Keratinocyte (primary cell): ENCODE data around the gene CLSTN2. TPM values are rescaled to one million over a fixed set of nuclear protein-coding genes. Genes with fewer than 3 reads are reported as not detected.

Experiments used
- DNase-seq: peaks from one replicate; pipeline ENCODE4 v3.0.0-alpha.2; 2011; ENCODE audit warnings: low read depth, missing footprints, low spot score
- FAIRE-seq: peaks from 2 replicates; lab custom pipeline; 2011; peaks lifted over from hg19 to GRCh38; lab: Jason Lieb, UNC
- H2AFZ ChIP-seq: 2 replicates; pipeline ENCODE4 v1.6.0; 2012; ENCODE audit warnings: low read length, control low read depth, inconsistent platforms; ENCODE audit not compliant: control insufficient read depth
- H3K27ac ChIP-seq: 2 replicates; pipeline ENCODE4 v1.5.1; 2011; ENCODE audit warnings: low read length; ENCODE audit not compliant: control insufficient read depth, insufficient read depth
- H3K27me3 ChIP-seq: 3 replicates; pipeline ENCODE4 v1.6.0; 2011; ENCODE audit warnings: low read length; ENCODE audit not compliant: control insufficient read depth, insufficient read depth; ENCODE audit errors: extremely low read depth
- H3K36me3 ChIP-seq, 2 experiments: 2 replicates in 1 of 2; 3 replicates in 1 of 2; pipeline ENCODE4 v1.5.1; 2011; ENCODE audit warnings: low read length in 2 of 2, mild to moderate bottlenecking in 1 of 2; ENCODE audit not compliant: control insufficient read depth in 2 of 2, insufficient read depth in 2 of 2; ENCODE audit errors: extremely low read depth in 1 of 2
- H3K4me1 ChIP-seq: 3 replicates; pipeline ENCODE4 v1.5.1; 2011; ENCODE audit warnings: low read length; ENCODE audit not compliant: control insufficient read depth, insufficient read depth; ENCODE audit errors: extremely low read depth
- H3K4me2 ChIP-seq: 3 replicates; pipeline ENCODE4 v1.6.0; 2011; ENCODE audit warnings: low read depth, low read length; ENCODE audit not compliant: control insufficient read depth, insufficient read depth; ENCODE audit errors: extremely low read depth
- H3K4me3 ChIP-seq, 3 experiments: fragments of 200-600 bp in 1 of 3; sonication (generic) in 1 of 3; 2 replicates in 2 of 3; 3 replicates in 1 of 3; pipeline ENCODE4 v1.5.1; 2011 to 2016; ENCODE audit warnings: low read length in 3 of 3, mild to moderate bottlenecking in 3 of 3, control low read depth in 2 of 3, inconsistent platforms in 1 of 3, low read depth in 1 of 3, mixed read lengths in 1 of 3, mixed run types in 1 of 3, moderate library complexity in 1 of 3; ENCODE audit not compliant: control insufficient read depth in 2 of 3, insufficient read depth in 2 of 3; ENCODE audit errors: extremely low read depth in 1 of 3
- H3K79me2 ChIP-seq: 2 replicates; pipeline ENCODE4 v1.6.0; 2012; ENCODE audit warnings: low read length; ENCODE audit not compliant: control insufficient read depth, insufficient read depth
- H3K9ac ChIP-seq: 3 replicates; pipeline ENCODE4 v1.6.0; 2011; ENCODE audit warnings: low read length; ENCODE audit not compliant: control insufficient read depth, insufficient read depth; ENCODE audit errors: extremely low read depth
- H3K9me1 ChIP-seq: 3 replicates; pipeline ENCODE4 v1.6.0; 2011; ENCODE audit warnings: low read length; ENCODE audit not compliant: control insufficient read depth, insufficient read depth; ENCODE audit errors: extremely low read depth
- H3K9me3 ChIP-seq: 2 replicates; pipeline ENCODE4 v1.5.1; 2012; ENCODE audit warnings: low read depth, low read length; ENCODE audit not compliant: control insufficient read depth
- H4K20me1 ChIP-seq: 3 replicates; pipeline ENCODE4 v1.6.0; 2011; ENCODE audit warnings: low read length; ENCODE audit not compliant: control insufficient read depth, insufficient read depth; ENCODE audit errors: extremely low read depth
- CTCF ChIP-seq, 3 experiments: IDR thresholded peaks in 1 of 3; conservative IDR thresholded peaks in 1 of 3; optimal IDR thresholded peaks in 1 of 3; 2 replicates in 2 of 3; 3 replicates in 1 of 3; pipeline versions ENCODE3 to v1.5.1; 2011; ENCODE audit warnings: low read length in 3 of 3, mild to moderate bottlenecking in 3 of 3, moderate library complexity in 2 of 3, control low read depth in 1 of 3, inconsistent platforms in 1 of 3; ENCODE audit not compliant: insufficient read depth in 2 of 3; ENCODE audit errors: extremely low read depth in 1 of 3
- EZH2 ChIP-seq: IDR thresholded peaks from one replicate; pipeline ENCODE4 v1.6.1; 2012; ENCODE audit warnings: inconsistent platforms, mild to moderate bottlenecking, low read length, moderate library complexity
- dilution Hi-C: fragments of 300-500 bp; cut with MboI; formaldehyde crosslinking; loops from one replicate; pipeline ENCODE4 v1.7.0; 2020; ENCODE audit warnings: low sequenced_read_pairs; ENCODE audit not compliant: extremely low pct_ligation_motif_present
- polyA plus RNA-seq, 5 experiments: library from polyadenylated mRNA; depleted of rRNA in 3 of 5; stranded (reverse) in 3 of 5; stranded (forward) in 1 of 5; unstranded in 1 of 5; fragments of >200 nt; gene quantifications; 1 replicate in 1 of 5; 2 replicates in 3 of 5; 3 replicates in 1 of 5; pipeline versions ENCODE4 v1.2.1 to v1.2.3, GENCODE V29; 2011 to 2012; ENCODE audit warnings: missing spikeins in 2 of 5, low read depth in 1 of 5, low replicate concordance in 1 of 5

CLSTN2 gene
- polyA plus RNA-seq, 1 donor (not counting 4 experiments of a cell fraction or from before 2014, with no cell fraction given): 0.09 TPM

- dilution Hi-C loops: no loop called here
These were observed 435.7 kb downstream of the CLSTN2 start for GRCh38 chr3:140370686-140371085.

GRCh38 chr3:140373234-140373633 lies 438.2 kb downstream of the CLSTN2 start:
- no peak for DNase-seq
- dilution Hi-C loops: no loop called here

More at GRCh38 chr3:140370686-140371085, 435.7 kb downstream of the CLSTN2 start:
- FAIRE-seq: no peak
- H2AFZ ChIP-seq: no peak overlapping the region
- no peaks in the 10 kb centered on the region for H3K9me3 ChIP-seq
- no peak overlapping the region for H3K4me3 ChIP-seq
- H3K4me2 ChIP-seq: no peak overlapping the region
- no peaks in the 10 kb centered on the region for H4K20me1 ChIP-seq
- H3K27ac ChIP-seq: no peak overlapping the region
- TF ChIP-seq EZH2 (no peak), CTCF (optimal IDR thresholded peaks at IDR 0.05 in 1 of 3, IDR thresholded peaks at IDR 0.05 in 1 of 3, conservative IDR thresholded peaks at IDR 0.05 in 1 of 3; ENCODE audit: extremely low read depth in 1 of 3, insufficient read depth in 2 of 3, low read length in 3 of 3) (no peak)
- H3K9me1 ChIP-seq: no peaks in the 10 kb centered on the region
- H3K9ac ChIP-seq: no peak overlapping the region
- no peaks in the 10 kb centered on the region for H3K27me3 ChIP-seq
- no peaks in the 10 kb centered on the region for H3K4me1 ChIP-seq
- DNase-seq: no peak
- no peaks in the 10 kb centered on the region for H3K79me2 ChIP-seq
- H3K36me3 ChIP-seq: no peaks in the 10 kb centered on the region

More at GRCh38 chr3:140373234-140373633, 438.2 kb downstream of the CLSTN2 start:
- FAIRE-seq: no peak
- TF ChIP-seq CTCF (optimal IDR thresholded peaks at IDR 0.05 in 1 of 3, IDR thresholded peaks at IDR 0.05 in 1 of 3, conservative IDR thresholded peaks at IDR 0.05 in 1 of 3; ENCODE audit: extremely low read depth in 1 of 3, insufficient read depth in 2 of 3, low read length in 3 of 3) (no peak), EZH2 (no peak)
- Histone ChIP-seq H3K79me2 (no peaks in the 10 kb centered on the region), H4K20me1 (no peaks in the 10 kb centered on the region), H3K9me1 (no peaks in the 10 kb centered on the region), H3K9me3 (no peaks in the 10 kb centered on the region), H2AFZ (no peak overlapping the region), H3K9ac (no peak overlapping the region), H3K27ac (no peak overlapping the region), H3K4me2 (no peak overlapping the region), H3K27me3 (no peaks in the 10 kb centered on the region), H3K4me3 (no peak overlapping the region), H3K4me1 (no peaks in the 10 kb centered on the region), H3K36me3 (no peaks in the 10 kb centered on the region)
